ENCODE results near the gene GPR37L1.
"Not testable (repeated sequence)": the region's sequence is repeated elsewhere in the genome, so short reads cannot be mapped to it uniquely, and the experiment has no call there.

Gene GPR37L1

GRCh38 chr1:202154766-202155477, 32.2 kb downstream of the GPR37L1 start:
- no peak for DNase-seq (ENCODE audit: low read depth, low spot score)

DNA sequence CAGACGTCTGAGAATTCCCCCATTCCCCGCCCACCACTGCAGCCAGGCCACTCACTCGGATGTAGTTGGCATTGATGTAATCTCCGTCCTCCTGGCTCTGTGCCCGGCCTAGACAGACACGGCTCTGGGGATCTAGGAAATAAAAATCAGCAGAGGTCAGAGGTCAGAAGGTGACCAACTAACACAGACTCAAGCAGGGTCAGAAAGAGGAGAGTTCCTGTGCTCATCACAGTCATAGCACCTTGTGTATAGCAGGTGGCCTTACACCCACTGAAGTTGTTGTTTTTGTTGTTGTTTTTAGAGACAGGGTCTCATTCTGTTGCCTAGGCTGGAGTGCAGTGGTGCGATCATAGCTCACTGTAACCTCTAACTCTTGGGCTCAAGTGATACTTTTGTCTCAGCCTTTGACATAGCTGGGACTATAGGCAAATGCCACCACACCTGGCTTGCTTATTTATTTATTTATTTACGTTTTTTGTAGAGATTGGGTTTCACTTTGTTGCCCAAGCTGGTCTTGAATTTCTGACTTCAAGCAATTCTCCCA, 32.8 kb downstream of the GPR37L1 start:
- DNase-seq (ENCODE audit: low read depth, low spot score): no peak

- DNase-seq (ENCODE audit: low read depth, low spot score): no peak
Measured at GRCh38 chr1:202156590-202156989, 33.9 kb downstream of the GPR37L1 start.

DNA sequence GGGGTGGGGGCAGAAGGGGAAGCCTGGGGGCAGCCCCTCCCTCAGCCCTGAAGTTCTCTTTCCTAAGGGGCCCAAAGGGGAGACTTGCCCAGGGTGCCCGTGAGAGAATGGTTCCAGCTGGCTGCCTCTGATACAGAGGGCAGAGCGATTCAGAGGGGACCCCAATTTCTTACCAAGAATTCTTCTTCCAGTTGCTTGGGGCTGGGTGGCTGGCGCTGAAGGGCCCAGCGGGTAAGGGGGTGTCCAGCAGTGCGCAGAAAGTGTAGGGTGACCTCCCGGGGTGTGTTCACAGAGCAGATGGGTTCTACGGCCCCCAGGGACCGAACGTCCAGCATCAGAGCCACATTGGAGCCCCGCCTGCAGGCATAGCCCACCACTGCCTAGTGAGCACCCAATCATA, 35.2 kb downstream of the GPR37L1 start:
- no peak for DNase-seq (ENCODE audit: low read depth, low spot score)

DNA sequence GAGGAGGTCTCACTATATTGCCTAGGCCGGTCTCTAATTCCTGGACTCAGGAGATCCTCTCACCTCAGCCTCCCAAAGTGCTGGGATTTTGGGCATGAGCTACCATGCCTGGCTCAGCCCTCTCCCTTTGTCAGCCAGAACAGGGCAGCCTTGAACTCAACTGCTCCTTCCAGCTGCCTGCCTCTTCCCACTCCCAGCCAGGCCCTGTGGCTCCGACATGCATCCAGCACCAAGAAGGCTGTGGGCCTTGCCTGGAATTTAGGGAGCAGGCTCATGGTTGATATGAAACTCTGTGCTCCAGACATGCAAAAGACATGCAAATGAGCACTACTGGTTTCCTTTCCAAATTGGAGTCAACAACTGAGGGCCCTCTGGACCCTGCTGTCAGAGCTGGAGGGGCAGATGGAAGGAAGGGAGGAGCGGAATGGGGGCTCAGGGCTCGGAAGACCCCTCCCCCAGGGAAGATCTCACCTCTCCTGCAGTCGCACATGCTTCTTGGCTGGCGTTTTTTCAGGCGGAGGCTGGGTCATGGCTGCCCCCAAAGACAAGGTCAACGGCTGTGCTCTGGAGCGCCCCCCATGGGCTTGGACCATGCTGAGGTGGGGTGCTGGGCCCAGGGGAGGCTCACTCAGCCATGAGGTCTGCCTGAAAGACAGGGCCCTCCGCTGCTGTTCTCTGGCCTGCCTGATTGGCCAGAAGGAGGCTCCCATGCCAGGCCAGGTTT, 36.3 kb downstream of the GPR37L1 start:
- DNase-seq (ENCODE audit: low read depth, low spot score): no peak

GRCh38 chr1:202159534-202160371, 37.0 kb downstream of the GPR37L1 start:
- DNase-seq (ENCODE audit: low read depth, low spot score): no peak

DNA sequence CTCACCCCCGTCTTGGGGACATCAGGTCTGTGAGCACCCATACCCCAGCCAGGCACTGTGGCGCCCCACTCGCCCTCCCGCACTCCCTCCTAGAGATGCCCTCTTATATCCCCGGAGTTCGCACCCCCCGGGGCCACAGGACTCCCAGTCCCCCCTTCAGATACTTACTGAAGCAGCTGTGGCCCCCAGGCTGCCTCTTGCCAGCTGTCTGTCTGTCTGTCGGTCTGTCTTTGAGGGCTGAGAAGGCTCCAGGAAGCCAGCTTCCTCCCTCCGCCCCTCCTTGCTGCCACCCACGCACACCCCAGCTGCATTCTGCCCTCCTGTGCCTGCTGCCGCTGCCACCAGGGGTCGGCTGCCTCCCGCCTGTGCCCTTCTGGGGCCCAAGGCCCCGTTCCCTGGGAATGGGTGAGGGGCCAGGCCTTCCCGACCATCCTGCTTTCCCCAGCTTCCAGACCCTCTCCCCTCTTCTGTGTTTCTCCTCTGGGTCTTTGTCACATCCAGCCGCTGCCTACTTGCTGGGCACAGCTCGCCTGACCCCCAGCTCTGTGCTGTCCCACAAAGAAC, 37.7 kb downstream of the GPR37L1 start, which contains the start of gene PTPN7:
Gene PTPN7 (minus strand): TSS at position 226 of the 564 bp plus-strand sequence. CDS start 1,200 bp downstream, outside the sequence.
- no peak for DNase-seq (ENCODE audit: low read depth, low spot score)

DNA sequence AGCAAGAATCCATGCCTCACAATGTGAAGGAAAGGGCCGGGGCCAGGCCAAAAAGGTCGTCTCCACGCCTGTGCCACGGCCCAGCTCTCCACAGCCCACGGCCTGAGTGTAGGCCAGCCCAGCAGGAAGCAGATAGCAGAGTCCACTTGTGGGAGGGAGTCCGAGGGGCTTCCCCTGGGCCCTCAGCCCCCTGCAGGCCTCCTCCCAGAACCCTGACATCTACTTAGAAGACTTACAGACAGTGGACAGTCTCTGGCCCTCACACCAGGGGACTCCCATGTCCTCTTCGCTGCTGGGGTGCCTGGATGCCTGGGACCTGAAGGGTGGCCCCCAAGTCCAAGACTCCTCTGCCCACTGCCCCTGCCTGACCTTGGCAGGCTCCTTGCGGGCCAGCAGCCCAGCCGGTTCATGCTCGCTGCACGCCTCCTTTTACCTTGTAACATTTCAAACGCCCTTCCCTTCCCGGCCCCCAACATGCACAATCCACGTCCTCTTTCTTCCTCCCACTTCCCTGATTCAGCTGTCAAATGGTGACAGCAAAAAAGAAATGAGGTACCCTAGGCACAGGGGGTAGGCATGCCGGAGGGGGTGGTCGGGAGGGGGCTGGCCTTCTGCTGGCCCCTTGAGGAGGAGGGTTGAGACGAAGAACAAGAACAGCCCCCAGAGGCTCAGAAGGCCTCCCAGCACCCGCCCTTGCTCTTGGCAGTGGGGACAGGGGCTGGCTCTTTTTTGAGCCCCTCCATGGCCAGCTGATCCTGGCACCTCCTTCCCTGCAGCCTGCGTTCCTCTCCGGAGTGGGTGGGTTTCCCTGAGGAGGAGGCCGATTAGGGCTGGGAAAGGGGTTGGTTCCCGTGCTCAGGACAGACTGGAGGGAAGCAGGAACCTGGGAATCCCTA, 38.7 kb downstream of the GPR37L1 start:
- DNase-seq (ENCODE audit: low read depth, low spot score): no peak

DNA sequence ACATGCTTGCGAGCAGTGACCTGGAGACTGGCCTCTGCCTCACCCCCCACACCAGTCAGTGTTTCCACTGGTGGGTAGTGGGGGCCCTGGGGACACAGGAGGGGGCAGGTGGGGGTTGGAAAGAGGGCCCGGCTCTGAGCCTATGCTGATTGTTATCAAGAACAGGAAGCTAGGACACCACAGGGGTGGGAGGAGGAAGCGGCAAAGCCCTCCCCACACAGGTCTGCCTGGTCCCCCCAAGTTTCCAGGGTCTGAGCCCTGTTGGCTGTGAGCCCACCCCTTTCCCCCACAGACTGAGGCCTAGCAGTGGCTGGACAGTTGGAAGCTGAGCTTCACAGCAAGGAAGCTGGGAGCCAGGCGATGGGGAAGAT, 39.3 kb downstream of the GPR37L1 start:
- no peak for DNase-seq (ENCODE audit: low read depth, low spot score)

- DNase-seq (ENCODE audit: low read depth, low spot score): no peak
Measured at GRCh38 chr1:202162418-202163280, 39.9 kb downstream of the GPR37L1 start.

- DNase-seq (ENCODE audit: low read depth, low spot score): no peak
Measured at GRCh38 chr1:202163281-202164270, 40.9 kb downstream of the GPR37L1 start.

DNA sequence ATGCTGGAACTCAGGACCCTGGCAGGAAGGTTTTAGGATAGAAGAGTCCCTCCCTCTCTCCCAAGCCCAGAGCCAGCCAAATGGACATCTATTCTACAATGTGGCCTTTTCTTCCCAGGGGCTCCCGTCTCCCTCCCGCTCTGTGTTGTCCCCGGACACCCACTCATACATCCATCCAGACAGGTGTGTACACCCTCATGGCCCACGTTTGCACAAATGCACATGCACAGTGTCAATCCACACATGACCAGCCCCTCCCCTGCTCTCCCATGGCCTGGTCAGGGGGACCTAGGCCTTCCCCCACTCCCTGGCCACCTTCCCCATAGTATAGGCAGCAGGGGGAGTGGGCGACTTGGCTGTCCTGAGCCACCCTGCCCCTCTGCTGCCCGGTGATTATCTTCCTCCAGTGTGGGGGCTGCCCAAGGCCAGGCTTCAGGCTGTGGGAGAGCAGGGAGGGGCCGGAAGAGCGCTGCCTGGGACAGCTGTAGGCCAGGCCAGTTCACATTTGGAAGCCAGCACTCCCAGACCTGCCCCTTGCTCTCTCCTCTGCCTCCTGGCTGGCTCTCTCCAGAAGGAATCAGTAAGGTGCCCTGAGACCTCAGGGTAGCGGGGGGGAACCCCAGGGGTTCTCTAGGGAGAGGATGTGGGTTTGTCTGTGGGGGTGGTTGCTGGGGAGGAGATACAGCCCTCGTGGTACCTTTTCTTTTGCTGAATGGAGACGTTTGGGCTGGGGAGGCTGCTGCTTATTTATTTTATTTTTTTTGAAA, 41.7 kb downstream of the GPR37L1 start:
- DNase-seq (ENCODE audit: low read depth, low spot score): no peak

DNA sequence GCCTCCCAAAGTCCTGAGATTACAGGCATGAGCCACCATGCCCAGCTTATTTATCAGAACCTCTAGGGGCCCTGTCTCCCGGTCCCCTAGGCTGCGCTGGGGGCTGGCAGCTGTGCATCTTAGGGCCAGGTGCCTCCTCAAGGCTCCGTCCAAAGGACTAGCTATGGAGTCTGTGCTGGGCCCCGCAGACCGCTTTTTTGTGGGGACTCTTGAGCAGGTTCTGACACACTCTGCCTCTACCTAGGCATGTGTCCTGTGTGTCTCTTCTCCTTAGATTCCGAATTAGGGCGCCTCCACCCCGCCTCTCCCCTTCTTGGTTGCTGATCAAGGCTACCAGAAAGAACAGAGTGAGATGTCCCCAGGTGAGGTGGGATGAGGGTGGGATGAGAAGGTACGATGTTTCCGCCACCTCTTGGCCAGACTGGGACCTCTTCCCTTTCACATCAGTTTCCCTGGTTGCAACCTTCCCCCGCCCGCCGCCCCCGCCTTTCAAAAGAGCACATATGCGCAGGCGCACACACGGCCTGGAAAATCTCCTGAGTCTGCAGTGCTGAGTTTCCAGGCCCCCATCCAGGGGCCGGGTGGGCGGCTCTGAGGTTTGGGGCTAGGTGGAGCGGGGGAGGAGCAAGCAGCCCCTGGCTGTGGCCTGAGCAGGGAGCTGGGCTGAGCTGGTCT, 42.7 kb downstream of the GPR37L1 start:
- DNase-seq (ENCODE audit: low read depth, low spot score): no peak

- no peak for DNase-seq (ENCODE audit: low read depth, low spot score)
Measured at GRCh38 chr1:202165942-202166843, 43.5 kb downstream of the GPR37L1 start.

- DNase-seq (ENCODE audit: low read depth, low spot score): not testable (repeated sequence)
Measured at GRCh38 chr1:202167054-202167453, 44.3 kb downstream of the GPR37L1 start.
